Fibroblast of gingiva (primary cell): ENCODE measurements around the gene P4HA3.

Experiments
- DNase-seq: peaks from one replicate; pipeline ENCODE4 v3.0.0-alpha.2; 2011; ENCODE audit warnings: low read depth

The P4HA3 gene

GRCh38 chr11:74316772-74317505 is 5.5 kb upstream of the P4HA3 start:
- DNase-seq: peak; percentile 43

- no peak for DNase-seq
Observed at GRCh38 chr11:74312326-74312725, 886 bp upstream of the P4HA3 start.

GRCh38 chr11:74310857-74311256 is 583 bp downstream of the P4HA3 start:
- DNase-seq: no peak

- peak; percentile 26 for DNase-seq
Observed at GRCh38 chr11:74307434-74307833, 4.0 kb downstream of the P4HA3 start.

GRCh38 chr11:74306435-74307175 is 4.8 kb downstream of the P4HA3 start:
- no peak for DNase-seq

- DNase-seq: peak; percentile 70
Observed at GRCh38 chr11:74299015-74299414, 12.4 kb downstream of the P4HA3 start.

- no peak for DNase-seq
Observed at GRCh38 chr11:74297484-74297883, 14.0 kb downstream of the P4HA3 start.

- no peak for DNase-seq
Observed at GRCh38 chr11:74288911-74289310, 22.5 kb downstream of the P4HA3 start.

- DNase-seq: peak; percentile 94
Observed at GRCh38 chr11:74288161-74288560, 23.3 kb downstream of the P4HA3 start.

GRCh38 chr11:74284466-74284865 is 27.0 kb downstream of the P4HA3 start:
- DNase-seq: no peak

- DNase-seq: no peak
Observed at GRCh38 chr11:74283580-74284180, 27.8 kb downstream of the P4HA3 start.

- no peak for DNase-seq
Observed at GRCh38 chr11:74282914-74283371, 28.5 kb downstream of the P4HA3 start.

- peak; percentile 51 for DNase-seq
Observed at GRCh38 chr11:74282421-74282820, 29.0 kb downstream of the P4HA3 start.

GRCh38 chr11:74280494-74280893 is 30.9 kb downstream of the P4HA3 start:
- no peak for DNase-seq

GRCh38 chr11:74279256-74279655 is 32.2 kb downstream of the P4HA3 start:
- peak; percentile 25 for DNase-seq

- DNase-seq: peak; percentile 92
Observed at GRCh38 chr11:74278721-74279161, 32.7 kb downstream of the P4HA3 start.

GRCh38 chr11:74278103-74278502 is 33.3 kb downstream of the P4HA3 start:
- DNase-seq: no peak

- peak; percentile 37 for DNase-seq
Observed at GRCh38 chr11:74276581-74276980, 34.9 kb downstream of the P4HA3 start.

GRCh38 chr11:74272276-74272675 is 39.2 kb downstream of the P4HA3 start:
- DNase-seq: no peak

GRCh38 chr11:74269161-74269811 is 42.2 kb downstream of the P4HA3 start:
- peak; percentile 26 for DNase-seq

GRCh38 chr11:74268456-74268855 is 43.0 kb downstream of the P4HA3 start:
- no peak for DNase-seq

- DNase-seq: no peak
Observed at GRCh38 chr11:74267014-74267413, 44.4 kb downstream of the P4HA3 start.
